Mucosa of rectum (tissue), 2 donors: ENCODE measurements around the gene CCDC77.
"Not testable (repeated sequence)": the region's sequence is repeated elsewhere in the genome, so short reads cannot be mapped to it uniquely, and the experiment has no call there.

Experiments
- H3K27ac ChIP-seq, 2 donors: one replicate each; pipeline ENCODE4 v1.7.0; 2013; ENCODE audit warnings: inconsistent platforms in 2 of 2, low read depth in 2 of 2, low read length in 2 of 2
- H3K27me3 ChIP-seq, 2 donors: one replicate each; pipeline ENCODE4 v1.7.0; 2013; ENCODE audit warnings: low read length in 2 of 2; ENCODE audit not compliant: control insufficient read depth in 2 of 2, insufficient read depth in 2 of 2
- H3K36me3 ChIP-seq, 2 donors: one replicate each; pipeline ENCODE4 v1.7.0; 2013; ENCODE audit warnings: low read length in 2 of 2; ENCODE audit not compliant: control insufficient read depth in 2 of 2, insufficient read depth in 2 of 2
- H3K4me1 ChIP-seq, 2 donors: one replicate each; pipeline ENCODE4 v1.7.0; 2013; ENCODE audit warnings: low read length in 2 of 2, mild to moderate bottlenecking in 1 of 2; ENCODE audit not compliant: control insufficient read depth in 2 of 2, insufficient read depth in 2 of 2
- H3K4me3 ChIP-seq, 2 donors: one replicate each; pipeline ENCODE4 v1.7.0; 2013; ENCODE audit warnings: low read length in 2 of 2
- H3K9ac ChIP-seq, 2 donors: one replicate each; pipeline ENCODE4 v1.7.0; 2013; ENCODE audit warnings: low read length in 2 of 2, low read depth in 1 of 2, mild to moderate bottlenecking in 1 of 2
- H3K9me3 ChIP-seq, 2 donors: one replicate each; pipeline ENCODE4 v1.7.0; 2013; ENCODE audit warnings: low read length in 2 of 2; ENCODE audit not compliant: control insufficient read depth in 2 of 2
- donor health status: healthy.
- donor health status: Normal muscosa, but diverticular disease.

CCDC77 gene

GRCh38 chr12:389142-390096 lies 12.0 kb upstream of the CCDC77 start, which contains the start of gene KDM5A:
KDM5A (minus strand) TSS chr12:389320; CDS start chr12:389091, 229 bp downstream.
- Histone ChIP-seq H3K4me3 (peak within 1 kb of the TSS; percentile 97 to 99), H3K4me1 (peaks cover 16 to 18% of the 10 kb centered on the region in 2 donors), H3K27ac (peak within 1 kb of the TSS; percentile 98 to 99), H3K27me3 (no peaks in the 10 kb centered on the region), H3K9me3 (no peaks in the 10 kb centered on the region), H3K9ac (peak within 1 kb of the TSS; percentile 96 to 98), H3K36me3 (peaks cover 6 to 10% of the 10 kb centered on the region in 2 donors)

GRCh38 chr12:400828-401227 lies 616 bp upstream of the CCDC77 start:
- H3K4me3 ChIP-seq: peak overlapping the region; percentile 89 to 98
- H3K27me3 ChIP-seq: no peaks in the 10 kb centered on the region
- H3K9ac ChIP-seq: peak overlapping the region; percentile 48 to 78
- no peaks in the 10 kb centered on the region for H3K36me3 ChIP-seq
- peaks cover 9 to 13% of the 10 kb centered on the region in 2 donors for H3K4me1 ChIP-seq
- H3K27ac ChIP-seq: no peak overlapping the region
- H3K9me3 ChIP-seq: no peaks in the 10 kb centered on the region

GRCh38 chr12:402029-402389 lies 565 bp downstream of the CCDC77 start:
- Histone ChIP-seq H3K9me3 (no peaks in the 10 kb centered on the region), H3K4me3 (peak overlapping the region; percentile 89 to 98), H3K4me1 (peaks cover 9 to 13% of the 10 kb centered on the region in 2 donors), H3K27ac (no peak overlapping the region), H3K9ac (peak overlapping the region; percentile 74 to 78), H3K36me3 (no peaks in the 10 kb centered on the region), H3K27me3 (no peaks in the 10 kb centered on the region)

GRCh38 chr12:414859-415258 lies 13.4 kb downstream of the CCDC77 start:
- Histone ChIP-seq H3K4me3 (no peak overlapping the region), H3K9ac (no peak overlapping the region), H3K27me3 (no peaks in the 10 kb centered on the region), H3K9me3 (no peaks in the 10 kb centered on the region), H3K27ac (no peak overlapping the region), H3K4me1 (no peaks in the 10 kb centered on the region), H3K36me3 (peaks cover 22 to 28% of the 10 kb centered on the region in 2 donors)

- Histone ChIP-seq H3K9me3 (no peaks in the 10 kb centered on the region), H3K27me3 (no peaks in the 10 kb centered on the region), H3K36me3 (peaks cover 10 to 21% of the 10 kb centered on the region in 2 donors), H3K9ac (no peak overlapping the region), H3K4me1 (no peaks in the 10 kb centered on the region), H3K27ac (no peak overlapping the region), H3K4me3 (no peak overlapping the region)
These were observed 17.0 kb downstream of the CCDC77 start for GRCh38 chr12:418432-418831.

GRCh38 chr12:422526-422925 lies 21.1 kb downstream of the CCDC77 start:
- Histone ChIP-seq H3K4me3 (no peak overlapping the region), H3K27me3 (no peaks in the 10 kb centered on the region), H3K9me3 (no peaks in the 10 kb centered on the region), H3K27ac (no peak overlapping the region), H3K4me1 (no peaks in the 10 kb centered on the region), H3K9ac (no peak overlapping the region), H3K36me3 (peaks cover 14 to 17% of the 10 kb centered on the region in 2 donors)

GRCh38 chr12:435737-436136 lies 34.3 kb downstream of the CCDC77 start:
- not testable (repeated sequence) for H3K4me1 ChIP-seq, H3K27ac ChIP-seq
- peaks cover 13 to 17% of the 10 kb centered on the region in 2 donors for H3K36me3 ChIP-seq

GRCh38 chr12:442235-442884 lies 40.9 kb downstream of the CCDC77 start:
- H3K4me3 ChIP-seq: no peak overlapping the region
- H3K27me3 ChIP-seq: no peaks in the 10 kb centered on the region
- H3K4me1 ChIP-seq: no peaks in the 10 kb centered on the region
- no peak overlapping the region for H3K9ac ChIP-seq
- H3K27ac ChIP-seq: no peak overlapping the region
- no peaks in the 10 kb centered on the region for H3K9me3 ChIP-seq
- no peaks in the 10 kb centered on the region for H3K36me3 ChIP-seq

More at GRCh38 chr12:435737-436136, 34.3 kb downstream of the CCDC77 start:
- H3K27me3 ChIP-seq, H3K9ac ChIP-seq, H3K4me3 ChIP-seq, H3K9me3 ChIP-seq: not testable (repeated sequence)

- Histone ChIP-seq H3K27ac (no peak overlapping the region), H3K36me3 (no peaks in the 10 kb centered on the region), H3K9me3 (no peaks in the 10 kb centered on the region), H3K4me1 (peaks cover 12 to 13% of the 10 kb centered on the region in 2 donors), H3K4me3 (no peak overlapping the region), H3K9ac (no peak overlapping the region), H3K27me3 (no peaks in the 10 kb centered on the region)
These were observed 45.7 kb downstream of the CCDC77 start for GRCh38 chr12:447141-447540.

- Histone ChIP-seq H3K27ac (no peak overlapping the region), H3K27me3 (no peaks in the 10 kb centered on the region), H3K4me1 (peaks cover 12 to 13% of the 10 kb centered on the region in 2 donors), H3K36me3 (no peaks in the 10 kb centered on the region), H3K9ac (no peak overlapping the region), H3K4me3 (no peak overlapping the region), H3K9me3 (no peaks in the 10 kb centered on the region)
These were observed 47.8 kb downstream of the CCDC77 start for GRCh38 chr12:449203-449602.
